ENCODE data around the gene LCAT.

The LCAT gene

DNA sequence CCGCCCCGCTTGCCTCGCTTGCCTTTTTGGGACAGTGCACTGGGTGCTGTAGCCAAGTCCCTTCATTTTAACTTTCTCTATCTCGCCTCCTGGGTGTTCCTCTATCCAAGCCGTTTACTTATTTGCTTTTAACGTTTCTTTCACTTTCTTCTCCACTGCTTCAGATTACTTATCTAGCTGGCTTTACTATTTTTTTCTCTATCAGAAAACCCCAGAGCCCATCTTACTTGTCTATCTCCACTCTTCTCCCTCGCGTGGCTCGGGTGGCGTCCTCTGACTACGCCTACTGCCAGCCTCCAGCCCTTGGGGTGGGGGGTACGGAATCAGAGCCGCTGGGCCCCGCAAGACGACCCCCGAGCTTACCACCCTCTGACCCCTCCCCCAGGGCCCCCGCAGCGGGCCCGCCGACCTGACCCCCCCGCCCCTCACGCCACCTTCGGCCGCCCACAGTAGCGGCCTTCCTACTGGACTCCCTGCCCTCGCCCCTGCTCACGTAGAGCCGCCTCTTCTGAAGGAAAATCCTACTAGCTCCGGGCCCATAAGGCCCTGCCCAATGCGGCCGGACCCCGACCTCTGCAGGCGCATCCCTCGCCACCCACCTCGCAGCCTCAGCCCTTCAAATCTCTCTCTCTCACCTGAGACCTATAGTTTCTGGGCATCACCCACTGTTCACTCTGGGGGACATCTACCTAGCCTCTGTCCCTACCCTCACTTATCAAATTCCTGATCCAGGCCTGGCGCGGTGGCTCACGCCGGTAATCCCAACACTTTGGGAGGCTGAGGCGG is 25.5 kb upstream of the LCAT start:
- H3K14ac ChIP-seq (ENCODE audit: low read length): no peak overlapping the region
- H3K27ac ChIP-seq (ENCODE audit: low read depth, low read length): no peak overlapping the region
- peak overlapping the region; percentile 95 for H4K12ac ChIP-seq (ENCODE audit: low read depth, low read length)
- WGBS (ENCODE audit: extremely low coverage, insufficient coverage, insufficient read length): no CpG with 5 or more reads among the region's 40 CpGs
- H3K4me3 ChIP-seq (ENCODE audit: low read depth, low read length): no peak overlapping the region
- H2AK5ac ChIP-seq (ENCODE audit: low read length): peak overlapping the region; percentile 18
- H4K91ac ChIP-seq (ENCODE audit: low read depth, low read length): peak overlapping the region; percentile 37
- peak overlapping the region; percentile 50 for H2AFZ ChIP-seq (ENCODE audit: insufficient read depth, low read length, poor library complexity)
- no peak overlapping the region for H3K23ac ChIP-seq (ENCODE audit: low read length)
- H3K4me2 ChIP-seq (ENCODE audit: low read length): peak overlapping the region; percentile 56
- peaks cover 27% of the 10 kb centered on the region for H3K79me2 ChIP-seq (ENCODE audit: control insufficient read depth, insufficient read depth, low read length, poor library complexity)
- H3K79me1 ChIP-seq (ENCODE audit: low read length): peaks cover 29% of the 10 kb centered on the region
- H3K18ac ChIP-seq (ENCODE audit: low read length): no peak overlapping the region
- peaks cover 4 to 13% of the 10 kb centered on the region in 2 experiments for H3K36me3 ChIP-seq (ENCODE audit: control insufficient read depth in 1 of 2, insufficient read depth in 2 of 2, low read length in 2 of 2)
- H3K4me1 ChIP-seq (ENCODE audit: control insufficient read depth in 1 of 2, insufficient read depth in 2 of 2, low read length in 2 of 2): peaks cover 26 to 27% of the 10 kb centered on the region in 2 experiments
- peak overlapping the region; percentile 67 for H2BK120ac ChIP-seq (ENCODE audit: insufficient read depth, low read length, poor library complexity)
- H3K9ac ChIP-seq (ENCODE audit: low read length): no peak overlapping the region
- H3K27me3 ChIP-seq (ENCODE audit: insufficient read depth, low read length): no peaks in the 10 kb centered on the region
- no peak overlapping the region for H3K4ac ChIP-seq (ENCODE audit: low read depth, low read length)
- H4K8ac ChIP-seq (ENCODE audit: low read depth, low read length): peak overlapping the region; percentile 75
- no peaks in the 10 kb centered on the region for H3K9me3 ChIP-seq (ENCODE audit: insufficient read depth, low read depth, low read length)
- no peak for DNase-seq
- H2BK5ac ChIP-seq (ENCODE audit: low read depth, low read length, poor library complexity): peak overlapping the region; percentile 7
- H2BK12ac ChIP-seq (ENCODE audit: low read length): peak overlapping the region; percentile 30

DNA sequence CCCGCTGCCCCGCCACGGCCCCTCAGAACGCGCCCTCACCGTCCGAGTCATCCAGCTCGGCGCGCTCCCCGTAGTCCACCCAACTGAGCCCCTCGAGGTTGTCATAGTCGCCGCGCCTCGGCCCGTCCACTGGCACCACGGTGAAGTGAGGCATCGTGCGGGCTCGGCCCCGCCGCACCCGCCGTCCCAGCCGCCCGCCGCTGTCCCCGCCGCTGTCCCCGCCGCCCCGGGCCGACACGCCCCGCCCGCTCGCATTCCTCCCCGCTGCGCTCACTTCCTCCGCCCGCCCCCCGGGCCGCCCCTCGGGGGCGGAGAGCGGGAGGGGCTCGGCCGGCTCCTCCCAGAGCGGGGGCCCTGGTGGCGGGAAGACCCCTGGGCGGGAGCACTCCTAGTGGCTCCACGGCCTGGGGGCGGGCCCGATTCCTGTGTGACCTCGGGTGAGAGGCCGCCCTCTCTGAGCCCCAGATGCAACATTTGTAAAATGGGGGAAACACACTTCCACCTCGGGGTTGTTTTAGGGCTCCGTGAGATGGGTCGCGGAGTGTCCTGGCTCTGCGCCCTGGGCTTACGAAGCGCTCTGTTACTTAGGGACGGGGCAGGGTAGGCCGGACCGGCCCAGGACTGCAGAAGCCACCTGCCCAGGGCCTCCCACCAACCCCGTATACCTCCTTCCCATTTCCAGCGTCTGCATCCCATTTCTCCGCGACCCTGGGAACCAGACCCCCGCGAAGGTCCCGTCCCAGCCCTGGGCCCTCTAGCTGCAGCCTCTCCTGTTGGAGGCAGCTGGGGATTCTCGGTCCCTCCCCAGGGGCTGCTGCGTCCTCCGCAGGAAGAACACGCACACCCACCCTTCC is 24.7 kb upstream of the LCAT start, which contains the start of gene SLC12A4:
TSS of gene SLC12A4 (minus strand) at position 238 of the 854 bp plus-strand sequence. CDS start at position 154, 84 bp downstream.
- Histone ChIP-seq H3K14ac (ENCODE audit: low read length) (peak within 1 kb of the TSS; percentile 93), H2AK5ac (ENCODE audit: low read length) (peak within 1 kb of the TSS; percentile 75), H3K23ac (ENCODE audit: low read length) (no peak within 1 kb of the TSS), H3K27ac (ENCODE audit: low read depth, low read length) (peak within 1 kb of the TSS; percentile 88), H3K9ac (ENCODE audit: low read length) (peak within 1 kb of the TSS; percentile 81), H3K4me3 (ENCODE audit: low read depth, low read length) (peak within 1 kb of the TSS; percentile 85), H2BK5ac (ENCODE audit: low read depth, low read length, poor library complexity) (peak within 1 kb of the TSS; percentile 70), H3K4me1 (ENCODE audit: control insufficient read depth in 1 of 2, insufficient read depth in 2 of 2, low read length in 2 of 2) (peaks cover 28 to 29% of the 10 kb centered on the region in 2 experiments), H3K18ac (ENCODE audit: low read length) (peak within 1 kb of the TSS; percentile 77), H3K4ac (ENCODE audit: low read depth, low read length) (peak within 1 kb of the TSS; percentile 84), H3K79me1 (ENCODE audit: low read length) (peaks cover 30% of the 10 kb centered on the region), H3K9me3 (ENCODE audit: insufficient read depth, low read depth, low read length) (no peaks in the 10 kb centered on the region), H4K91ac (ENCODE audit: low read depth, low read length) (peak within 1 kb of the TSS; percentile 98), H3K79me2 (ENCODE audit: control insufficient read depth, insufficient read depth, low read length, poor library complexity) (peaks cover 29% of the 10 kb centered on the region), H2BK12ac (ENCODE audit: low read length) (peak within 1 kb of the TSS; percentile 13), H2AFZ (ENCODE audit: insufficient read depth, low read length, poor library complexity) (peak within 1 kb of the TSS; percentile 68), H2BK120ac (ENCODE audit: insufficient read depth, low read length, poor library complexity) (peak within 1 kb of the TSS; percentile 89), H3K4me2 (ENCODE audit: low read length) (peak within 1 kb of the TSS; percentile 64), H4K8ac (ENCODE audit: low read depth, low read length) (peak within 1 kb of the TSS; percentile 92), H4K12ac (ENCODE audit: low read depth, low read length) (peak within 1 kb of the TSS; percentile 95), H3K36me3 (ENCODE audit: control insufficient read depth in 1 of 2, insufficient read depth in 2 of 2, low read length in 2 of 2) (peaks cover 12 to 20% of the 10 kb centered on the region in 2 experiments), H3K27me3 (ENCODE audit: insufficient read depth, low read length) (no peaks in the 10 kb centered on the region)
- WGBS (ENCODE audit: extremely low coverage, insufficient coverage, insufficient read length): no CpG with 5 or more reads among the region's 78 CpGs
- DNase-seq: peak; percentile 67 to 87

GRCh38 chr16:67967958-67968399 is 24.1 kb upstream of the LCAT start:
- H4K8ac ChIP-seq (ENCODE audit: low read depth, low read length): peak overlapping the region; percentile 92
- H3K9me3 ChIP-seq (ENCODE audit: insufficient read depth, low read depth, low read length): no peaks in the 10 kb centered on the region
- no peaks in the 10 kb centered on the region for H3K27me3 ChIP-seq (ENCODE audit: insufficient read depth, low read length)
- WGBS (ENCODE audit: extremely low coverage, insufficient coverage, insufficient read length): no CpG with 5 or more reads among the region's 45 CpGs
- peak overlapping the region; percentile 93 for H3K14ac ChIP-seq (ENCODE audit: low read length)
- H2BK120ac ChIP-seq (ENCODE audit: insufficient read depth, low read length, poor library complexity): peak overlapping the region; percentile 89
- peak overlapping the region; percentile 68 for H2AFZ ChIP-seq (ENCODE audit: insufficient read depth, low read length, poor library complexity)
- peak overlapping the region; percentile 70 for H2BK5ac ChIP-seq (ENCODE audit: low read depth, low read length, poor library complexity)
- H3K4me3 ChIP-seq (ENCODE audit: low read depth, low read length): peak overlapping the region; percentile 85
- H3K9ac ChIP-seq (ENCODE audit: low read length): peak overlapping the region; percentile 81
- H3K4me2 ChIP-seq (ENCODE audit: low read length): peak overlapping the region; percentile 64
- H2AK5ac ChIP-seq (ENCODE audit: low read length): peak overlapping the region; percentile 75
- H3K23ac ChIP-seq (ENCODE audit: low read length): no peak overlapping the region
- H3K79me2 ChIP-seq (ENCODE audit: control insufficient read depth, insufficient read depth, low read length, poor library complexity): peaks cover 29% of the 10 kb centered on the region
- peak overlapping the region; percentile 77 for H3K18ac ChIP-seq (ENCODE audit: low read length)
- peak; percentile 17 to 55 for DNase-seq
- peak overlapping the region; percentile 7 for H2BK12ac ChIP-seq (ENCODE audit: low read length)
- peaks cover 28 to 29% of the 10 kb centered on the region in 2 experiments for H3K4me1 ChIP-seq (ENCODE audit: control insufficient read depth in 1 of 2, insufficient read depth in 2 of 2, low read length in 2 of 2)
- peaks cover 30% of the 10 kb centered on the region for H3K79me1 ChIP-seq (ENCODE audit: low read length)
- H4K91ac ChIP-seq (ENCODE audit: low read depth, low read length): peak overlapping the region; percentile 98
- H4K12ac ChIP-seq (ENCODE audit: low read depth, low read length): peak overlapping the region; percentile 92
- H3K36me3 ChIP-seq (ENCODE audit: control insufficient read depth in 1 of 2, insufficient read depth in 2 of 2, low read length in 2 of 2): peaks cover 19 to 26% of the 10 kb centered on the region in 2 experiments
- peak overlapping the region; percentile 84 for H3K4ac ChIP-seq (ENCODE audit: low read depth, low read length)
- H3K27ac ChIP-seq (ENCODE audit: low read depth, low read length): peak overlapping the region; percentile 88
